Suppressor macrophage treated with lipopolysaccharide for 4 hours (primary cell): ENCODE measurements around the gene ANKRD11.
"Not testable (repeated sequence)": the region's sequence is repeated elsewhere in the genome, so short reads cannot be mapped to it uniquely, and the experiment has no call there.

ENCODE experiments used
- DNase-seq: peaks from one replicate; pipeline ENCODE4 v3.0.0-alpha.2; 2020

The ANKRD11 gene

GRCh38 chr16:89274561-89275283 lies 215.6 kb downstream of the ANKRD11 start:
- DNase-seq: no peak

- DNase-seq: no peak
These were observed 216.5 kb downstream of the ANKRD11 start for GRCh38 chr16:89273741-89274472.

- no peak for DNase-seq
These were observed 217.7 kb downstream of the ANKRD11 start for GRCh38 chr16:89272631-89273030.

- DNase-seq: no peak
These were observed 219.6 kb downstream of the ANKRD11 start for GRCh38 chr16:89270666-89271345.

GRCh38 chr16:89269805-89270665 lies 220.3 kb downstream of the ANKRD11 start:
- DNase-seq: no peak

- peak; percentile 13 for DNase-seq
These were observed 221.2 kb downstream of the ANKRD11 start for GRCh38 chr16:89268987-89269735.

GRCh38 chr16:89268585-89268984 lies 221.8 kb downstream of the ANKRD11 start:
- no peak for DNase-seq

- DNase-seq: not testable (repeated sequence)
These were observed 222.6 kb downstream of the ANKRD11 start for GRCh38 chr16:89267746-89268145.

GRCh38 chr16:89266521-89267134 lies 223.7 kb downstream of the ANKRD11 start:
- no peak for DNase-seq

GRCh38 chr16:89265647-89266046 lies 224.7 kb downstream of the ANKRD11 start:
- DNase-seq: no peak

- no peak for DNase-seq
These were observed 225.4 kb downstream of the ANKRD11 start for GRCh38 chr16:89264800-89265550.

GRCh38 chr16:89261691-89262563 lies 228.4 kb downstream of the ANKRD11 start:
- peak; percentile 11 for DNase-seq

- not testable (repeated sequence) for DNase-seq
These were observed 230.5 kb downstream of the ANKRD11 start for GRCh38 chr16:89259901-89260300.

- DNase-seq: no peak
These were observed 232.4 kb downstream of the ANKRD11 start for GRCh38 chr16:89257757-89258465.

- no peak for DNase-seq
These were observed 233.1 kb downstream of the ANKRD11 start for GRCh38 chr16:89257281-89257731.

GRCh38 chr16:89256651-89257254 lies 233.6 kb downstream of the ANKRD11 start:
- DNase-seq: peak; percentile 85

- no peak for DNase-seq
These were observed 236.6 kb downstream of the ANKRD11 start for GRCh38 chr16:89253548-89254287.
